ENCODE data around the gene CABCOCO1.

CABCOCO1 gene

GRCh38 chr10:61662794-61663259, at the start of gene CABCOCO1:
TSS of gene CABCOCO1 (plus strand) at chr10:61662929. CDS start at chr10:61662973, 44 bp downstream.
- DNase-seq, result no peak

DNA sequence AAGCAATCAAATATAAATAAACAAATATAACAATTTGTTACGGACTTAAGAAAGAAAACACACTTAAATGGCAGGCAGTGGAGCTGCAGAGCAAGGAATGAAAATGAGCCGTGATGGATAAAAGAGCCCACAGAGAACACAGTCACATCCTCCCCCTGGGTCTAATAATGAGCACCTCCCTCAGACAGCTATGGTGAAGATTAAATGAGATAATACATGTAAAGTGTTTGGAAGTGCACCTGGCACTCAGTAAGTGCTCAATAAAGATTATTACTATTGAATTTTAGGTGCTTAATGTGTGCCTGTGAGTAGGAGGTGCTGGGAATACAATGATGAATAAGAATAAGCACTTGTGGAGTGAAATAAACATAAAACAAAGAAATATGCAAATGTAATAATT, 49.1 kb upstream of the CABCOCO1 start:
- DNase-seq, result no peak

GRCh38 chr10:61616611-61617010, 46.1 kb upstream of the CABCOCO1 start:
- DNase-seq, result no peak

GRCh38 chr10:61617180-61617579, 45.5 kb upstream of the CABCOCO1 start:
- no peak for DNase-seq

DNA sequence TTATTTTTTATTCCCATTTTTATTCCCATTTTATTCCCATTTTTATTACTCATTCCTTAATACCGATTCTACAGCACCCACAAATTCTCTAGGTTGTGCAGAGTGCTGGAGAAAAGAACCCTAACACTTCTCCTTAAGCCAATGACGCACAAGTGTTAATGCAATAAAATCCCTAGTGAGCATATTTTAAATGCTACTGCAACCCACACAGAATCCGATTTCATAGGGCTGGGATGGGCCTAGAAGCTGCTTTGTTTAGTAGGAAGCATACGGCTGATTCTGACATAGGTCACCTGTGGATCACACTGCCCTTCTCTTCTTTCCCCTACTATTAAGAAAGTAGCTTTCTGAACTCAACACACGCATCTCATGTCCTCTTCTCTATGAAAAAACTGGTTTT, 45.1 kb upstream of the CABCOCO1 start:
- DNase-seq, result no peak

DNA sequence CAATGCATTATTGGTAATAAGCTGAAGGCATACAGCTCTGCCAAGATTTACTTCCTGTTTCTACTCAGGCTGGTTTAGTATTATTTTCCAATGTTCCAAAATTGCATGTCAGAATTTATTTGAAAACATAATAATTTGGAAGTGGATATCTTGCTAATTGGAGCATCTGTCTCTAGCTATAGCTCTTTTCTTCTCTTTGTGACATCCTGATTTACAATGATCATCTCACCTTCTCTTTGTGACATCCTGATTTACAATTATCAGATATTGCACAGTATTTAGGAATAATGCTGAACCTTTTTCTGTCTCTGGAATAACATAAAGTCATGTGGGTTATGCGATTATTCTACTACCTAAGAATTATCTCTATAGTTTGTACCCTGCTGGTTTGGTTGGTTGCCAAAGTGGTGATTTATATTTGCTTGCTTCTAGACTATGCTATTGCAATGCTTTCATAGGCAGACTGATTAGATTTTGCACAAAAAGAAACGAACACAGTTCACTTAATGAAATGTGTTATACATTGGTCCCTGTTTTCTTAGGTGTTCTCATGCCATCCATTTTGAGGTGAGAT, 44.3 kb upstream of the CABCOCO1 start:
- no peak for DNase-seq

GRCh38 chr10:61620506-61620905, 42.2 kb upstream of the CABCOCO1 start:
- DNase-seq, result no peak

GRCh38 chr10:61621605-61622051, 41.1 kb upstream of the CABCOCO1 start:
- DNase-seq, result no peak

DNA sequence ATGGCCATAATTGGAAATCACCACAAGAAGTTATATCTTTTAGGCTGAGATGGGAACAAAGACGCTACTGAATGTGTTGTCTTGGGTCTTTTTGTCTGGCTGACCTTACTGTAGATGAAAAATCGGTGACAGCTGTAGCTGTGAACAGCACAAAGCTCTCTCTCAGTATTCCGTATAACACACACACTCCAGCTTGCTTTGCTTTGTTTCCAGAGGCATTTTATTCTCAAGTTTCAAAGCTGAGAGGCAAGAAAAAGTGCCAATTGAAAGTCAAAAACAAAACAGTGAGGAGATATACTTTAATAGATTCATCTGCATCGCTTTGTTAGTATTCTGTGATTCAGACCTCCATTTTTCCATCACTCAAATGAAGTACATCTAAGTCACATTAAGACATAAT, 39.6 kb upstream of the CABCOCO1 start:
- no peak for DNase-seq

- DNase-seq, result no peak
These were observed 36.5 kb upstream of the CABCOCO1 start for GRCh38 chr10:61626209-61626608.

- DNase-seq, result no peak
These were observed 35.5 kb upstream of the CABCOCO1 start for GRCh38 chr10:61627266-61627665.

DNA sequence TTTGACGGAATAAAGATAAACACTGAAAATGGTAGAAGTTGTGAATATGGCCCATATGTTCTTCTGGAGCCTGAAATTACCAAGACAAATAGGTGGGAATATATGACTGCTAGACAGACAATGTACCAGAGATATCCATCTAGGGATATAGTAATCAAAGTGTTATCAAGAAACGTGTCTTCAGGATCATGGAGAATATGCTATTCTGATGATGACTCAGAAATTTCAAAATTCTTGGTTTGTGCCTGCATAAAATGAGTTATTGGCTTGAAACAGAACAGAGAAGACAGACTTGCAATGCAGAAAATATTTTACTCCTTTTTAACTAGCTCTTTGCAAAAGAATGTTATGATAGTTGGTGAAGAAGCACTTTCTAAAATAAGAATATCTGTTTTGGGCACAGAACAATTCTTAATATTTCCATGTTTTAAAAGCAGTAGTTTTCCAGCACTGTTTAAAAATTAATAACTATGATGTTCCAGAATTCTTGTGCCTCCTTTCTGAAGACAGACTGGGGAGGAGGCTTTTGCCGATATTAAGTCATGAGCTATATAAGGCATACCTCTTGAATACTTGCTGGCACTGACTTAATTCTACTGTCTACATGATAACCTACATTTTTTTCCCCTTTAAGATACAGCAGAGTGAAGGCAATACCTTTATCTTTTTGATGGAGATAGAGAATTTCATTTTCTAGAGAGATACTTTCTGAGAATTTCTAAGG, 34.4 kb upstream of the CABCOCO1 start:
- DNase-seq, result no peak

GRCh38 chr10:61628875-61629513, 33.7 kb upstream of the CABCOCO1 start:
- no peak for DNase-seq

DNA sequence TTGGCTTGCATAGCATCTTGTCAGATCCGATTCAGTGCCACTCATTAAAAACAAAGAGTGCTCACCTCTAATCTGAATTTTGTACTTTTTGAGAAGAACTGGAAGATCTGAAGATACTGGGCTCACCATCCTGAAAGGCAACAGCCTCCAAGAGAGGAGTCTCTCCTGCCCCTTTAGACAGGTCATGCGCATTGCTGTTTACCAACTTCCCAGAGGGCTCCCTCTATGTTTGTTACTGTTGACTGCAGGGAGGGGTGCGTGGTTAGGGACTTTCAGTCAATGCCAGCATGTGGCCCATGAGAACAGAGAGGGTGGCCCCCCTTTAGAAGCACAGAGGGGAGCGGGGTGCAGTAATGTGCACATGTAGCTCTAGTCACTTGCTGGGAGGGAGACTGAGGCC, 33.2 kb upstream of the CABCOCO1 start:
- no peak for DNase-seq

- DNase-seq, result no peak
These were observed 30.6 kb upstream of the CABCOCO1 start for GRCh38 chr10:61632057-61632670.

DNA sequence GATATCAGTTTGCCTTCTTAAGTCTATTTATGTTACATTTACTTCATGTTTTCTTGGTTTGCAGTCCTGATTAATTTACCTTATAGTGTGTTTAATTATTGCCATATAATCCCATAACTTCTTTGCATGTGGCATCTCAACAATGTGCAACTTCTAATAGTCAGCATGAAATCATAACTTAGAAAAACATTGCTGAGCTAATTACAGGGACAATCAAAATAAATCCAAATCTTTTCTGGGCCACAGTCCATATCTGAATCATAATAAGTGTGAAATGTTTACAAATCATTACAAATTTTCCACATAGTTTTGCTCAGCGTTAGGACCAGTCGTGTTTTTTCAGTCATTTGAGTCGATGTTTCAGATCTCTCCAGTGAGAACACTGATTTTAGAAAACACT, 29.1 kb upstream of the CABCOCO1 start:
- DNase-seq, result no peak

GRCh38 chr10:61634746-61635145, 28.0 kb upstream of the CABCOCO1 start:
- no peak for DNase-seq

DNA sequence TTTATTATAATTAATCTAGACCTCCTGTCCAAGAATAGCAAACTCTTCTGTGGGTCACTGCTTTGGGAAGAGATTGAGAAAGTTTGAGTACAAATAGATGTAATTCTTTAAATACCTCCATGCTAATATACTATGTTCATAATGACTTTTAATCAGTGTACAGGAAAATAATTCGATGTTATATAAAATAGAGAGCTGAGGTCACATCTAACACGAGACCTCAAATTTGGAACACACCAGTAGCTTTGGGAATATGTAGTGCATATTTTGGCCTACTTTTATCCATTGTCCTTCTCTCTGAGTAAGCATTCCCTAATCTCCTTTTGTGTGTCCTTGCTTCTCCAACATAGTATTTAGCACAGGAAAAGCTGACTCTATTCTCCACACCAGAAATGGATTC, 27.3 kb upstream of the CABCOCO1 start:
- DNase-seq, result no peak

- DNase-seq, result no peak
These were observed 26.8 kb upstream of the CABCOCO1 start for GRCh38 chr10:61635932-61636331.

DNA sequence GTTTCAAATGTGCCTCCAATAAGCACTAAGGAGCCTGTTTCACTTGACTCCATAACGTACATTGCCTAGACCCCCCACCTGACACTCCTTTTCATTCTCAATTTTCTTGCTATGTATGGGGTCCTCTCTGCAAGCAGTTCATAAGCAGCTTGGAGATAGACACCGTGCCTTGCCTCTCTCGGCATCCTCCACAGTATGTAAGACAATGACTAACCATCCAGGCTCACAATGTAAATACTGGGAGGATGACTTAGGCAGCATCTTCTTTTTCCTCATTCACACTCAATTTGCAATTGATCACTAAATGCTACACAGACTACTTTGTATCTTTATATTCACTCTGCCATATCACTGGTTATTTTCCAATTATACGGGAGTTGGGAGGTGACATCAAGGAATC, 22.8 kb upstream of the CABCOCO1 start:
- DNase-seq, result no peak

DNA sequence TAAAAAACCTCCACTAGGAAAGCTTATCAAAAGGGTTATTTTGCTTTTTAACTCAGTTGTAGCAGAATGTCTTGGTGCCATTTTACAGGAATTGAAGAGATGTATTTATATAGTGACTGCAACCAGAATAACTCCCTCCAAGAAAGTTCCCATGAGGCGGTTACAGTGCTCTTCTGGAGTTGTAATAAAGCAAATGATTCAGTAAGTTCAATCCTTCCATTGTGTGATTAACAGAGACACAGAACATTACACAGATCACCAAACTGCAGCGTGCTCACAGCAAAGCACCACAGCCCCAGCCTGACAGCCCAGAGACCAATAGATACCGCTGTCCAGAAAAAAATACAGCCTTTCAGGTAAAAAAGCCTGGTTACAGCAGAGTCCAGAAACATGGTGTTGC, 21.9 kb upstream of the CABCOCO1 start:
- no peak for DNase-seq

- no peak for DNase-seq
These were observed 20.6 kb upstream of the CABCOCO1 start for GRCh38 chr10:61642150-61642571.

GRCh38 chr10:61642676-61643075, 20.1 kb upstream of the CABCOCO1 start:
- no peak for DNase-seq

DNA sequence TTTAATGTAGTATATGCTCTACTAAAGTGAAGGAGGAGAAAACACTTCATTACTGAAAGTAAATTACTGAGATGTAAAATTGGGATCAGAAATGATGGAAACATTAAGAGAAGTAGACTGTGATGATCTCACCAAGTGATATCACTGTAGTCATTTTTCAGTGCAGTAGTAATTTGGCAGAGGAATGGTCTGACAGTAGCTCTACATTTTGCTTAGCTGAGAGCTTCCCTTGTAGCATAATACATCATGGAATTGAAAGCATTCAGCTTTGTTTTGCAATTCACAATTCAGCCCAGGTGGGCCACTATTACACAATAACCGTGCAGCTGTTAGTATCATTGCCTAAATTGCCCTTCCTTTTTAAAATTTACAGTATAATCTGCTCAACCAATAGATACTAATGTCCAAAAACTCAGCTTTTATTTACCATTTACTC, 19.4 kb upstream of the CABCOCO1 start:
- DNase-seq, result no peak
